HEK293 (cell line): ENCODE measurements around the gene ZNF865.
A peak's percentile ranks its signal among the peaks of the same experiment; 100 is the strongest.

Source experiments
- CTCF ChIA-PET: fragments of 350-600 bp; formaldehyde crosslinking; extraction: SDS; loops from one replicate; lab custom pipeline; 2021; ENCODE audit warnings: antibody characterized with exemption; lab: Yijun Ruan, JAX
- POLR2A ChIA-PET: fragments of 300-600 bp; formaldehyde crosslinking; extraction: SDS; loops from one replicate; lab custom pipeline; 2020; ENCODE audit warnings: antibody characterized with exemption, inconsistent platforms; lab: Yijun Ruan, JAX
- H3K27ac ChIP-seq: fragments of 200-500 bp; sonication (Bioruptor generic); 2 replicates; pipeline ENCODE4 v1.5.1; 2014; ENCODE audit warnings: low read depth, low read length, control low read depth, inconsistent platforms; ENCODE audit errors: extremely low read depth
- H3K36me3 ChIP-seq, 2 experiments: fragments of 200-500 bp in 1 of 2; sonication (Bioruptor generic) in 1 of 2; 1 replicate in 1 of 2; 2 replicates in 1 of 2; pipeline ENCODE4 v1.5.1; 2014 to 2017; ENCODE audit warnings: inconsistent platforms in 2 of 2, low read length in 2 of 2; ENCODE audit not compliant: control insufficient read depth in 2 of 2, insufficient read depth in 1 of 2
- H3K4me1 ChIP-seq: fragments of 200-500 bp; sonication (Bioruptor generic); 2 replicates; pipeline ENCODE4 v1.5.1; 2014; ENCODE audit warnings: mild to moderate bottlenecking, low read length, inconsistent platforms; ENCODE audit not compliant: control insufficient read depth, insufficient read depth
- H3K4me3 ChIP-seq: 2 replicates; pipeline ENCODE4 v1.5.1; 2011; ENCODE audit warnings: low read depth, mild to moderate bottlenecking, control low read depth, low read length, moderate library complexity
- H3K9me3 ChIP-seq: fragments of 200-500 bp; sonication (Bioruptor generic); 2 replicates; pipeline ENCODE4 v1.5.1; 2014; ENCODE audit warnings: low read depth, low read length, inconsistent platforms; ENCODE audit not compliant: control insufficient read depth, insufficient read depth
- EGR2 ChIP-seq: fragments of 450-650 bp; formaldehyde crosslinking; IDR thresholded peaks from 2 replicates; pipeline ENCODE4 v1.5.1; 2016; ENCODE audit warnings: low read depth, missing biosample characterization, missing genetic modification characterization
- GLIS1 ChIP-seq: fragments of 450-650 bp; formaldehyde crosslinking; IDR thresholded peaks from 2 replicates; pipeline ENCODE4 v1.5.1; 2016; ENCODE audit warnings: missing biosample characterization, missing genetic modification characterization
- HOXD13 ChIP-seq: sonication (generic); formaldehyde crosslinking; IDR thresholded peaks from 2 replicates; pipeline ENCODE4 v1.8.0; 2022; ENCODE audit warnings: missing genetic modification reagents, borderline replicate concordance
- PRDM1 ChIP-seq: fragments of 450-650 bp; formaldehyde crosslinking; IDR thresholded peaks from 2 replicates; pipeline ENCODE4; 2016; ENCODE audit warnings: missing biosample characterization, missing genetic modification characterization
- SP7 ChIP-seq: fragments of 450-650 bp; formaldehyde crosslinking; IDR thresholded peaks from 2 replicates; pipeline ENCODE4 v1.5.1; 2016; ENCODE audit warnings: missing biosample characterization, missing genetic modification characterization
- ZBTB17 ChIP-seq: fragments of 450-650 bp; formaldehyde crosslinking; IDR thresholded peaks from 2 replicates; pipeline ENCODE4 v1.5.1; 2016; ENCODE audit warnings: missing biosample characterization, missing genetic modification characterization
- ZFHX2 ChIP-seq: fragments of 450-650 bp; formaldehyde crosslinking; conservative IDR thresholded peaks from 2 replicates; pipeline ENCODE4 v1.5.1; 2016; ENCODE audit warnings: missing biosample characterization, missing genetic modification characterization
- ZFP37 ChIP-seq: fragments of 450-650 bp; formaldehyde crosslinking; IDR thresholded peaks from 2 replicates; pipeline ENCODE4 v1.5.1; 2016; ENCODE audit warnings: missing biosample characterization, missing genetic modification characterization
- ZIC2 ChIP-seq: fragments of 450-650 bp; formaldehyde crosslinking; IDR thresholded peaks from 2 replicates; pipeline ENCODE4 v1.5.1; 2016; ENCODE audit warnings: missing biosample characterization, missing genetic modification characterization
- ZNF112 ChIP-seq: fragments of 450-650 bp; formaldehyde crosslinking; IDR thresholded peaks from 2 replicates; pipeline ENCODE4 v1.5.0; 2017; ENCODE audit warnings: missing biosample characterization, missing genetic modification characterization
- ZNF121 ChIP-seq: fragments of 450-650 bp; formaldehyde crosslinking; IDR thresholded peaks from 2 replicates; pipeline ENCODE4 v1.5.1; 2016; ENCODE audit warnings: missing biosample characterization, missing genetic modification characterization
- ZNF140 ChIP-seq: fragments of 450-650 bp; formaldehyde crosslinking; IDR thresholded peaks from 2 replicates; pipeline ENCODE4 v1.5.1; 2016; ENCODE audit warnings: missing biosample characterization, missing genetic modification characterization
- ZNF155 ChIP-seq: fragments of 450-650 bp; formaldehyde crosslinking; IDR thresholded peaks from 2 replicates; pipeline ENCODE4 v1.5.1; 2016; ENCODE audit warnings: missing biosample characterization, missing genetic modification characterization
- ZNF211 ChIP-seq: fragments of 450-650 bp; formaldehyde crosslinking; IDR thresholded peaks from 2 replicates; pipeline ENCODE4 v1.5.1; 2016; ENCODE audit warnings: low read depth, missing biosample characterization, missing genetic modification characterization
- ZNF274 ChIP-seq, 2 experiments: fragments of 200-500 bp in 1 of 2; fragments of 450-650 bp in 1 of 2; sonication (Bioruptor generic) in 1 of 2; formaldehyde crosslinking in 1 of 2; IDR thresholded peaks; 2 replicates each; pipeline versions ENCODE4 v1.5.1 to v1.6.1; 2014 to 2016; ENCODE audit warnings: borderline replicate concordance in 1 of 2, inconsistent platforms in 1 of 2, low read length in 1 of 2, missing biosample characterization in 1 of 2, missing genetic modification characterization in 1 of 2
- ZNF366 ChIP-seq: fragments of 450-650 bp; formaldehyde crosslinking; conservative IDR thresholded peaks from 2 replicates; pipeline ENCODE4 v1.5.1; 2016; ENCODE audit warnings: missing biosample characterization, missing genetic modification characterization
- ZNF548 ChIP-seq: fragments of 450-650 bp; formaldehyde crosslinking; IDR thresholded peaks from 2 replicates; pipeline ENCODE4 v1.5.1; 2016; ENCODE audit warnings: missing biosample characterization, missing genetic modification characterization
- ZNF561 ChIP-seq: fragments of 450-650 bp; IDR thresholded peaks from 2 replicates; pipeline ENCODE4 v1.5.1; 2018; ENCODE audit warnings: missing biosample characterization, missing genetic modification characterization, borderline replicate concordance
- ZNF571 ChIP-seq: fragments of 450-650 bp; formaldehyde crosslinking; IDR thresholded peaks from 2 replicates; pipeline ENCODE4 v1.5.0; 2017; ENCODE audit warnings: missing biosample characterization, missing genetic modification characterization
- ZNF596 ChIP-seq: fragments of 450-650 bp; IDR thresholded peaks from 2 replicates; pipeline ENCODE4 v1.5.0; 2018; ENCODE audit warnings: missing biosample characterization, mild to moderate bottlenecking, missing genetic modification characterization, moderate library complexity
- ZNF600 ChIP-seq: fragments of 450-650 bp; formaldehyde crosslinking; IDR thresholded peaks from 2 replicates; pipeline ENCODE4 v1.5.1; 2016; ENCODE audit warnings: missing biosample characterization, missing genetic modification characterization
- ZNF843 ChIP-seq: fragments of 450-650 bp; formaldehyde crosslinking; IDR thresholded peaks from 2 replicates; pipeline ENCODE4 v1.5.1; 2016; ENCODE audit warnings: missing biosample characterization, missing genetic modification characterization
- TF ChIP-seq, protein P1 (sequence below): fragments of 450-650 bp; formaldehyde crosslinking; IDR thresholded peaks from 2 replicates; pipeline ENCODE4 v1.5.1; 2016; ENCODE audit warnings: missing biosample characterization, missing genetic modification characterization
- TF ChIP-seq, protein P2 (sequence below): fragments of 450-650 bp; formaldehyde crosslinking; IDR thresholded peaks from 2 replicates; pipeline ENCODE4 v1.5.1; 2016; ENCODE audit warnings: missing biosample characterization, missing genetic modification characterization
- TF ChIP-seq, protein P3 (sequence below): fragments of 450-650 bp; formaldehyde crosslinking; IDR thresholded peaks from 2 replicates; pipeline ENCODE4 v1.5.1; 2017; ENCODE audit warnings: missing biosample characterization, missing genetic modification characterization
- TF ChIP-seq, protein P4 (sequence below): fragments of 450-650 bp; formaldehyde crosslinking; IDR thresholded peaks from 2 replicates; pipeline ENCODE4 v1.5.1; 2017; ENCODE audit warnings: missing biosample characterization, mild to moderate bottlenecking, missing genetic modification characterization, moderate library complexity

Gene ZNF865

DNA sequence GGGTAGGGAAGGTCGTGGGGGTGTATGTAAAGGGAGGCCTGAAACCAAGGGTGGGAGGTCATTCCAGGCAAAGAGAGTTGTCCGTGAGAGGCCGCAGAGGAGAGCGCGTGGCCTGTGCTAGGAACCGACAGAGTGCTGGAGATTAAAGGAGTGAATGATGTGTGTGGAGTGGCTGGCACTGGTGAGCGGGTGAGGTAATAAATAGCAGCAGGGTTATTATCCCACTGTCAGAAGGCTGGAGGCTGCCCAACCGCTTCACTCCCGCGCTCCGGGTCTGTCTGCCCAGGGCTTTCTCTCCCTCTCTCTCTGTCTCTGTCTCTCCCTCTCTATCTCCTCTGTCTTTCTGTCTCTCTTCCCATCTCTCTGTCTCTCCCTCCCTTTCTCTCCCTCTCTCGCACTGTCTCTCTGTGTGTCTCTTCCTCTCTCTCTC lies 42.2 kb upstream of the ZNF865 start:
- CTCF ChIA-PET = no interaction called here
- TF ChIP-seq ZNF112 (tag by site-specific recombination) (no peak), EGR2 (tag by site-specific recombination) (peak; percentile 35; the same call in 1 of the 2 replicates), ZNF596 (tag by site-specific recombination) (peak; percentile 36; the same call in 1 of the 2 replicates), ZNF548 (tag by site-specific recombination) (no peak), ZNF843 (tag by site-specific recombination) (0 out of 2 replicates have a peak, but pooled peaks have one; percentile 15), HOXD13 (CRISPR knock-in tag) (0 out of 2 replicates have a peak, but pooled peaks have one; percentile 21), ZNF561 (no peak), GLIS1 (peak; percentile 34; the same call in 1 of the 2 replicates), ZNF155 (tag by site-specific recombination) (no peak), ZIC2 (tag by site-specific recombination) (peak; percentile 34; the same call in 1 of the 2 replicates), ZNF571 (tag by site-specific recombination) (no peak), ZNF366 (peak; percentile 18; the same call in 1 of the 2 replicates), ZBTB17 (tag by site-specific recombination) (peak; percentile 16; the same call in 1 of the 2 replicates), ZNF140 (no peak), ZNF121 (tag by site-specific recombination) (no peak), ZFHX2 (peak; percentile 31), SP7 (no peak), ZFP37 (tag by site-specific recombination) (no peak), PRDM1 (peak; percentile 53; the same call in 1 of the 2 replicates), ZNF274 (IDR thresholded peaks at IDR 0.05; ENCODE audit: low read length) (no peak), ZNF274 (tag by site-specific recombination; IDR thresholded peaks at IDR 0.05; ENCODE audit: borderline replicate concordance) (no peak), ZNF211 (no peak), ZNF600 (0 out of 2 replicates have a peak, but pooled peaks have one; percentile 8)
- TF ChIP-seq, protein P1, sequence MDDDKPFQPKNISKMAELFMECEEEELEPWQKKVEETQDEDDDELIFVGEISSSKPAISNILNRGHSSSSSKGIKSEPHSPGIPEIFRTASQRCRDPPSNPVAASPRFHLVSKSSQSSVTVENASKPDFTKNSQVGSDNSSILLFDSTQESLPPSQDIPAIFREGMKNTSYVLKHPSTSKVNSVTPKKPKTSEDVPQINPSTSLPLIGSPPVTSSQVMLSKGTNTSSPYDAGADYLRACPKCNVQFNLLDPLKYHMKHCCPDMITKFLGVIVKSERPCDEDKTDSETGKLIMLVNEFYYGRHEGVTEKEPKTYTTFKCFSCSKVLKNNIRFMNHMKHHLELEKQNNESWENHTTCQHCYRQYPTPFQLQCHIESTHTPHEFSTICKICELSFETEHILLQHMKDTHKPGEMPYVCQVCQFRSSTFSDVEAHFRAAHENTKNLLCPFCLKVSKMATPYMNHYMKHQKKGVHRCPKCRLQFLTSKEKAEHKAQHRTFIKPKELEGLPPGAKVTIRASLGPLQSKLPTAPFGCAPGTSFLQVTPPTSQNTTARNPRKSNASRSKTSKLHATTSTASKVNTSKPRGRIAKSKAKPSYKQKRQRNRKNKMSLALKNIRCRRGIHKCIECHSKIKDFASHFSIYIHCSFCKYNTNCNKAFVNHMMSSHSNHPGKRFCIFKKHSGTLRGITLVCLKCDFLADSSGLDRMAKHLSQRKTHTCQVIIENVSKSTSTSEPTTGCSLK (tag by site-specific recombination) = no peak
- TF ChIP-seq, protein P2, sequence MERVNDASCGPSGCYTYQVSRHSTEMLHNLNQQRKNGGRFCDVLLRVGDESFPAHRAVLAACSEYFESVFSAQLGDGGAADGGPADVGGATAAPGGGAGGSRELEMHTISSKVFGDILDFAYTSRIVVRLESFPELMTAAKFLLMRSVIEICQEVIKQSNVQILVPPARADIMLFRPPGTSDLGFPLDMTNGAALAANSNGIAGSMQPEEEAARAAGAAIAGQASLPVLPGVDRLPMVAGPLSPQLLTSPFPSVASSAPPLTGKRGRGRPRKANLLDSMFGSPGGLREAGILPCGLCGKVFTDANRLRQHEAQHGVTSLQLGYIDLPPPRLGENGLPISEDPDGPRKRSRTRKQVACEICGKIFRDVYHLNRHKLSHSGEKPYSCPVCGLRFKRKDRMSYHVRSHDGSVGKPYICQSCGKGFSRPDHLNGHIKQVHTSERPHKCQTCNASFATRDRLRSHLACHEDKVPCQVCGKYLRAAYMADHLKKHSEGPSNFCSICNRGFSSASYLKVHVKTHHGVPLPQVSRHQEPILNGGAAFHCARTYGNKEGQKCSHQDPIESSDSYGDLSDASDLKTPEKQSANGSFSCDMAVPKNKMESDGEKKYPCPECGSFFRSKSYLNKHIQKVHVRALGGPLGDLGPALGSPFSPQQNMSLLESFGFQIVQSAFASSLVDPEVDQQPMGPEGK = peak; percentile 36; the same call in 1 of the 2 replicates
- TF ChIP-seq, protein P3, sequence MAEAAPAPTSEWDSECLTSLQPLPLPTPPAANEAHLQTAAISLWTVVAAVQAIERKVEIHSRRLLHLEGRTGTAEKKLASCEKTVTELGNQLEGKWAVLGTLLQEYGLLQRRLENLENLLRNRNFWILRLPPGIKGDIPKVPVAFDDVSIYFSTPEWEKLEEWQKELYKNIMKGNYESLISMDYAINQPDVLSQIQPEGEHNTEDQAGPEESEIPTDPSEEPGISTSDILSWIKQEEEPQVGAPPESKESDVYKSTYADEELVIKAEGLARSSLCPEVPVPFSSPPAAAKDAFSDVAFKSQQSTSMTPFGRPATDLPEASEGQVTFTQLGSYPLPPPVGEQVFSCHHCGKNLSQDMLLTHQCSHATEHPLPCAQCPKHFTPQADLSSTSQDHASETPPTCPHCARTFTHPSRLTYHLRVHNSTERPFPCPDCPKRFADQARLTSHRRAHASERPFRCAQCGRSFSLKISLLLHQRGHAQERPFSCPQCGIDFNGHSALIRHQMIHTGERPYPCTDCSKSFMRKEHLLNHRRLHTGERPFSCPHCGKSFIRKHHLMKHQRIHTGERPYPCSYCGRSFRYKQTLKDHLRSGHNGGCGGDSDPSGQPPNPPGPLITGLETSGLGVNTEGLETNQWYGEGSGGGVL (tag by site-specific recombination) = peak; percentile 77
- TF ChIP-seq, protein P4, sequence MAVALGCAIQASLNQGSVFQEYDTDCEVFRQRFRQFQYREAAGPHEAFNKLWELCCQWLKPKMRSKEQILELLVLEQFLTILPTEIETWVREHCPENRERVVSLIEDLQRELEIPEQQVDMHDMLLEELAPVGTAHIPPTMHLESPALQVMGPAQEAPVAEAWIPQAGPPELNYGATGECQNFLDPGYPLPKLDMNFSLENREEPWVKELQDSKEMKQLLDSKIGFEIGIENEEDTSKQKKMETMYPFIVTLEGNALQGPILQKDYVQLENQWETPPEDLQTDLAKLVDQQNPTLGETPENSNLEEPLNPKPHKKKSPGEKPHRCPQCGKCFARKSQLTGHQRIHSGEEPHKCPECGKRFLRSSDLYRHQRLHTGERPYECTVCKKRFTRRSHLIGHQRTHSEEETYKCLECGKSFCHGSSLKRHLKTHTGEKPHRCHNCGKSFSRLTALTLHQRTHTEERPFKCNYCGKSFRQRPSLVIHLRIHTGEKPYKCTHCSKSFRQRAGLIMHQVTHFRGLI = peak; percentile 70
- Histone ChIP-seq H3K9me3 (no peaks in the 10 kb centered on the region), H3K4me3 (no peak overlapping the region), H3K36me3 (no peaks in the 10 kb centered on the region), H3K27ac (no peak overlapping the region), H3K4me1 (no peaks in the 10 kb centered on the region)
- POLR2A ChIA-PET = no interaction called here
